GM18499 (cell line): ENCODE results near the gene WWC1.
A peak's percentile ranks its signal among the peaks of the same experiment; 100 is the strongest.

Experiments used
- ATAC-seq: cut with Tn5 transposase; IDR thresholded peaks from one replicate; pipeline ENCODE4 v1.9.1; 2021; ENCODE audit warnings: moderate number of reproducible peaks; ENCODE audit not compliant: insufficient read depth, unreplicated experiment

The WWC1 gene

GRCh38 chr5:168291342-168291963 lies at the start of gene WWC1:
Gene WWC1, plus strand, starts transcription at chr5:168291645. Its CDS starts 508 bp downstream, at chr5:168292153.
- peak; percentile 46 for ATAC-seq

DNA sequence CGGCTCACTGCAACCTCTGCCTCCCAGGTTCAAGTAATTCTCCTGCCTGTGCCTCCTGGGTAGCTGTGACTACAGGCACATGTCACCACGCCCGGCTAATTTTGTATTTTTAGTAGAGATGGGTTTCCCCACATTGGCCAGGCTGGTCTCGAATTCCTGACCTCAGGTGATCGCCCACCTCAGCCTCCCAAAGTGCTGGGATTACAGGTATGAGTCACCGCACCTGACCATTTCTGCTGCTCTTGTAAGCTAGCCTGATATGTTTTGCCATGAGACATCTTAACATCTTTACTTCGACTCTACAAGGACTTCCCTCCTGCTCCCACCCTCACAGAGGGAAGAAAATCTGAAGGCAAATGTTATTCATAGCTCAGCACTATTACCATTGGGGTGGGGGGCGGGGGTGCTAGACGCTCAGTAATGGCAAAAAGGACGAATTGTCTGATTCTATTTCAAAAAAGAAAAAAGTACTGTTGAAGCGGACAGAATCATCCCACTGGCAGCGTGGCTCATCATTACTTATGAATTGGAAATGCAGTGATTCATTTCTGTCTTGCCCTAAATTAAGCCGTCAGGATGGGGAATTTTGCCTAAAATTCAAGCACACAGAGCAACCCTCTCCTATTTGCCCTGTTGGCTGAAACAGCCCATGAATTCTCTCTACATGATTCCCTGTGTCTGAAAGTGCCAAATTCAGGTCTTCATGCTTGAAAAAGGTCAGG lies 46.4 kb upstream of the WWC1 start:
- ATAC-seq: no peak

GRCh38 chr5:168249923-168250322 lies 41.5 kb upstream of the WWC1 start:
- no peak for ATAC-seq

GRCh38 chr5:168251259-168251658 lies 40.2 kb upstream of the WWC1 start:
- no peak for ATAC-seq

GRCh38 chr5:168254013-168254693 lies 37.3 kb upstream of the WWC1 start:
- ATAC-seq: no peak

GRCh38 chr5:168260353-168261226 lies 30.9 kb upstream of the WWC1 start:
- no peak for ATAC-seq

DNA sequence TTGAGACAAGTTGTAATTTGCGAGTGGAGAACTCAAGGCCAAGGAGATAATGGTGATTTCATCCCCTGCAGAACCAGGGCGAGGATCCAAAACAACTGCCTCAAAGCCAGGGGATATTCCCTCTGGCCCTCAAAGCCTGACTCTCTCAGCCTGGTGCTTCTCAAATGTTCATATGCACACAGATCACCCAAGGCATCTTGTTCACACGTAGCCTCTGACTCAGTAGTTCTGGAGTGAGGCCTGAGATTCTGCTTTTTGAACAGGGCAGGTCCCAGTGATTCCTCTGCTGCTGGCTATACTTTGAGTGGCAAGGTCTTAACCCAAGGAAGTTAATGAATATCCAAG lies 30.2 kb upstream of the WWC1 start:
- ATAC-seq: no peak

DNA sequence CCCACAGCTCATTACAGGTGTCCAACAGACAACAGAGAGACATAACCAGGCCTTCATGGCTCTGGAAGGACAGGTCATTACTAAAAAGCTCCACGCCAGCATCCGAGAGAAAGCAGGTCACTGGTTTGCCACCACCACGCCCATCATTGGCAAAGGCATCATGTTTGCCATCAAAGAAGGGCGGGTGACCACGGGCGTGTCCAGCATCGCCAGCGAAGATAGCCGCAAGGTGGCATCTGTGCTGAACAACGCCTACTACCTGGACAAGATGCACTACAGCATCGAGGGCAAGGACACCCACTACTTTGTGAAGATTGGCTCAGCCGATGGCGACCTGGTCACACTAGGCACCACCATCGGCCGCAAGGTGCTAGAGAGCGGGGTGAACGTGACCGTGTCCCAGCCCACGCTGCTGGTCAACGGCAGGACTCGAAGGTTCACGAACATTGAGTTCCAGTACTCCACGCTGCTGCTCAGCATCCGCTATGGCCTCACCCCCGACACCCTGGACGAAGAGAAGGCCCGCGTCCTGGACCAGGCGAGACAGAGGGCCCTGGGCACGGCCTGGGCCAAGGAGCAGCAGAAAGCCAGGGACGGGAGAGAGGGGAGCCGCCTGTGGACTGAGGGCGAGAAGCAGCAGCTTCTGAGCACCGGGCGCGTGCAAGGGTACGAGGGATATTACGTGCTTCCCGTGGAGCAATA lies 29.3 kb upstream of the WWC1 start:
- no peak for ATAC-seq

DNA sequence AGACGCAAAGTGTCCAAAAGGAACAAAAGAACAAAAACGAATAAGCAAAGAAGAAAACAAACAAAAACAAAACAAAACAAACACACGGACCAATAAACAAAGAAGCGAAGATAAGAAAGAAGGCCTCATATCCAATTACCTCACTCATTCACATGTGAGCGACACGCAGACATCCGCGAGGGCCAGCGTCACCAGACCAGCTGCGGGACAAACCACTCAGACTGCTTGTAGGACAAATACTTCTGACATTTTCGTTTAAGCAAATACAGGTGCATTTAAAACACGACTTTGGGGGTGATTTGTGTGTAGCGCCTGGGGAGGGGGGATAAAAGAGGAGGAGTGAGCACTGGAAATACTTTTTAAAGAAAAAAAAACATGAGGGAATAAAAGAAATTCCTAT lies 28.3 kb upstream of the WWC1 start:
- ATAC-seq: no peak

GRCh38 chr5:168266016-168266415 lies 25.4 kb upstream of the WWC1 start:
- no peak for ATAC-seq

DNA sequence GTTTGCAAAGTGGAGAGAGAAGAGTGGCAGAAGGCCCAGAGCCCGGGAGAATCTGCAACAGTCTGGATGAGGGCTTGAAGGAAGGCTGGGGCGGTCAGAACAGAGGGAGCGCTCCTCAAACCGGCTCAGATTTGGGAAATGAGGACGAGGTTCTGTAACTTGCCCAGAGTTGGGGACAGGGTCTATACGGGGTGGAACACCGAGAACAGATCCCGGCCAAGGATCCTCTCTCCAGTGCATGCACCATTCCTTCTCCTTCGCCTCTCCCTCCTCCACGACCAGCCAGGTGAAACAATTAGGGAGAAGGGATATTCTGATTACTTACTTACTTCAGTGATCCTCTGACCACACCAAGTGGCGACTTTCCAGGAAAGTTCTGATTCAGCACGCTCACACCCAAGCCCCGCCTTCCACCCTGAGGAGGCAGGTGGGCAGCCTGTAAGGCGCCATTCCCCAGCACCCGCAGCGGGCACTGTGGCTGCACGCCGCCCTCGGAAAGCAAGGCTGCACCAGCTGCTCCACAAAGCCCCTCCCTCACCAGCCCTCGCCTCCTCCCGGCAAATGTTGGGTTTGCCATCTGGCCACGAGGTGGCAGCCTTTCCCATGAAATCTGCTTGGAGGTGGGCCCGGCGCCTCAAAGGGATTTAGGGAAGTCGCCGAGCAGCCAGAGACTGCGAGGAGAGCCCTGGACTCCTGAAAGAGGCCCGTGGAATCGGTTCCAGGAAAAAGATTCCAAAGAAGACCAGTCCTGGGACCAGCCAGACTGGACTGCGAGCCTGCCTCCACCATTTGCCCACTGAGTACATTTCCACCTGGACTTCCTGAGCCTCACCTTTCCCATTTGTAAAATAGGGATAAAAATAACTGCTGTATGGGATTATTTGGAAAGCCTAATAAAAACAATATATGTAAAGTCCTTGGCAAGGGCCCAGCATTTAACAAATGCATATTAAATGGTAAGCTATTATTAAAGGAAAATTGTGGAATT lies 22.2 kb upstream of the WWC1 start:
- ATAC-seq: peak; percentile 77

DNA sequence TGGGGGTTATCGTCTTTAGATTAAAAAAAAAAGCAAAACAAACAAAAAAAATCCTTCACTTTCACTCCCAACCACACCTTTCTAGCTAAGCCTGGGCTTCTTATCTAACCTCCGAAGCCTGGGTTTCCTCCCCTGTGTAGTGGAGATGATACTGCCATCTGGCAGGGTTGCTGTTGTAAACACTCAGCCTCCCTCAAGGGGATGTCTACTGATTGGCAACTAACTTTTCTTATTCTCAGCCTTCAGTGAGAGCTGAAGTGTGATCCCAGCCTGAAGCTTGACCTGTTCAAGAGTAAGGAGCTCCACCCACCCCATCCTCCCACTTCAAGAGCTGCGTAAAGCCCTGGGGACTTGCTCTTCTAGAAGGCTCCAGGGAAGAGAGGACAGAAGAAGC lies 21.5 kb upstream of the WWC1 start:
- ATAC-seq: no peak

- ATAC-seq: no peak
Observed at GRCh38 chr5:168270476-168270875, 21.0 kb upstream of the WWC1 start.

DNA sequence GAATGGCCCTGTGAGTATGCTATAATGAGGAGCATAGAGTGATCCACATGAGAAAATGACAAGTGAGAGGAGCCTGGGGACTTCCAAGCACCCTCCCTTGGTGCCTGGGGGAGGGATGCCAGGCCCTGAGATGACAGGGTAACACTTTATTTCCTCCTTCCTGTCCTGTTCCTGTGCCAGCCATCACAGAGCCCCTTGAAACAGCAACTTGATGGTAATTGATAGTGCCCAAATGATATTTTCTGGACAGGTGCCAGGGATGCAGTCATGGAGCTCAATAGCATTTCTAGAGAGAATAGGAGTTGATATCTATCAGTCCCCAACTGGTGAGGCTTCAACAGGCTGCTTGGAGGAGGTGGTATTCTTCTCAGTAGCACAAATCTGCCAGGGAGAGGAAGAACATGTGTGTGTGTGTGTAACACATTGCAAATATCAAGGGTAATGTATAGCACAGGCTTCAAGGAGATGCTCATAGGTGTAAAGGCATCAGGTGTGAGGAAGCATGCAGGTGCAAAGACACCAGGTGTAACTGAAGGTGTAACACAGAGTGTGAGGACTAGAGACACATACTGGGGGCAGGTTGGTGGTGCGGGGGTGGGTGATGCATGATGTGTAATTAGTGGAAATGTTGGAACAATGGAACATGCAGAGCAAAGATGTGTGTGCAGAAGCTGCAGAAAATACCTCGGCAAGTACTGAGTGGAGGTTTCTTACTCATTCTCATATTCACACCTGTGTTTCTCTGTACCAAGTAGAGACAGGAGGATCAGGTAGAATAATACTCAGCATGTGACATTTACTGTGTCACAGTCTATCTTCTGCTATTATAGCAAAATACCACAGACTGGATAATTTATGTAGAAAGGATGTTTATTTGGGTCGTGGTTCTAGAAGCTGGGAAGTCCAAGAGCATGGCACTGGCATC lies 18.1 kb upstream of the WWC1 start:
- no peak for ATAC-seq

- no peak for ATAC-seq
Observed at GRCh38 chr5:168274406-168274805, 17.0 kb upstream of the WWC1 start.

- no peak for ATAC-seq
Observed at GRCh38 chr5:168275940-168276339, 15.5 kb upstream of the WWC1 start.

DNA sequence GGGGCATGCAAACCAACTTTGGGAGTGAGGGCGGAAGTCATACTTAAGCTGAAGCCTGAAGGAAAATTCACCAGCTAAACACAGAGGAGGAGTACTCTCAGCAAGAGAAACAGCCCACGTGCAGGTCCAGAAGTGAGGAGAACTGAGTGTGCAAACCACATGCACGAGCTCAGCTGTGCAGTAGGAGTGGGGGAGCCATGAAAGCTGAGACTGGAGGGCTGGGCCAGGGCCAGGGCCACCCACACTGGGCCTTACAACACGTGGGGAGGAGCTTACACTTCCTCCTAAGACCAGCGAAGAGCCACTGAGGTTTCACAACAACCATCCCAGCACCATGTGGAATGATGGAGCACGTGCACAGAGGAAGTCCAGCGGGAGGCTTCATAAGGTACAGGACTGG lies 9.3 kb upstream of the WWC1 start:
- no peak for ATAC-seq

DNA sequence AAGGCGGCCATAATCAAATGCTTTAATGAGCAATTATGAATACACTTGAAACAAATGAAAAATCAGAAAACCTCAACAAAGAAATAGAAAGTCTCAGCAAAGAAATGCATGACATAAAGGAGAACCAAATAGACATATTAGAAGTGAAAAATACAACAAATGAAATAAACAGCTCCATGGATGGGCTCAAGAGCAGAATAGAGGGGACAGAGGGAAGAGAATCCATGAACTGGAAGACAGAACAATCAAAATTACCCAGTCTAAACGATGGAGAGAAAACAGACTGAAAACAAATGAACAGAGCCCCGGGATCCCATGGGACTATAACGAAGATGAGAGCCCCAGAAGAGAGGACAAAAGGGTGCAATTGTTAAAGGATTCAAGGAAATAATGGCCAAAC lies 6.6 kb upstream of the WWC1 start:
- ATAC-seq: no peak
